K562 (cell line): Measurements from ENCODE around the gene MAPK8IP2. TPM values are rescaled to one million over a fixed set of nuclear protein-coding genes. Genes with fewer than 3 reads are reported as not detected.

Source experiments
- ARID4B ChIP-seq: sonication (generic); formaldehyde crosslinking; IDR thresholded peaks from 2 replicates; pipeline ENCODE4 v1.8.0; 2022; ENCODE audit warnings: mild to moderate bottlenecking, missing genetic modification reagents
- DEAF1 ChIP-seq: fragments of 450-650 bp; formaldehyde crosslinking; IDR thresholded peaks from 2 replicates; pipeline ENCODE4 v1.4.0; 2020; ENCODE audit warnings: mild to moderate bottlenecking, moderate library complexity
- ZBTB40 ChIP-seq, 2 experiments: fragments of 450-650 bp in 1 of 2; sonication (generic) in 1 of 2; formaldehyde crosslinking in 1 of 2; IDR thresholded peaks; 2 replicates each; pipeline versions ENCODE4 v1.7.1 to v1.9.0; 2016 to 2022; ENCODE audit warnings: inconsistent platforms in 1 of 2, mild to moderate bottlenecking in 1 of 2, missing genetic modification reagents in 1 of 2
- ZNF197 ChIP-seq: fragments of 200-800 bp; sonication (Bioruptor generic); IDR thresholded peaks from 2 replicates; pipeline ENCODE4 v1.6.1; 2016; ENCODE audit warnings: low read depth, missing genetic modification characterization, missing compliant biosample characterization
- polyA plus RNA-seq, 8 experiments: library from polyadenylated mRNA; depleted of rRNA in 4 of 8; stranded (reverse) in 5 of 8; unstranded in 3 of 8; fragments of >200 nt; fragmentation: Nextera tagmentation in 2 of 8; fragmentation: Illumina TruSeq in 1 of 8; extraction: Ambion mirVana in 2 of 8; extraction: Trizol in 1 of 8; gene quantifications; 2 replicates each; pipeline versions ENCODE4 v1.2.1 to v1.2.3, GENCODE V29; 2011 to 2014; ENCODE audit warnings: inconsistent platforms in 1 of 8, missing spikeins in 1 of 8
- total RNA-seq, 7 experiments: library from RNA; depleted of rRNA in 6 of 7; stranded (reverse); fragments of >200 nt in 6 of 7; fragmentation: Illumina TruSeq in 2 of 7; extraction: Trizol in 2 of 7; gene quantifications; 2 replicates each; pipeline versions ENCODE4 v1.2.1 to v1.2.3, GENCODE V29; 2011 to 2021; ENCODE audit warnings: low replicate concordance in 1 of 7

Gene MAPK8IP2
- total and polyA plus RNA-seq, 9 of the 15 experiments (the other 6 are each of a cell fraction or from before 2014, with no cell fraction given), result 0.01 to 0.47 (median 0.07) TPM; not detected in 2

- peak; percentile 63; the same call in 1 of the 2 replicates for TF ChIP-seq ZNF197 (CRISPR knock-in tag)
- no peak for TF ChIP-seq DEAF1 (CRISPR knock-in tag)
- TF ChIP-seq ZBTB40 (IDR thresholded peaks at IDR 0.05), result peak; percentile 86
- peak; percentile 75 for TF ChIP-seq ZBTB40 (CRISPR knock-in tag; IDR thresholded peaks at IDR 0.05)
- peak; percentile 100 for TF ChIP-seq ARID4B (CRISPR knock-in tag)
Measured at GRCh38 chr22:50599816-50600455, 657 bp upstream of the MAPK8IP2 start (continued).
